DMS53 treated with DMSO at 0.1 percent for 48 hours (cell line): Measurements from ENCODE around the gene GABRB3.

Source experiments
- DNase-seq: peaks from one replicate; lab custom pipeline; 2025; ENCODE audit not compliant: unreplicated experiment; lab: John Stamatoyannopoulos, UW

The GABRB3 gene

GRCh38 chr15:26679927-26680326 is 92.9 kb downstream of the GABRB3 start:
- DNase-seq, result no peak

DNA sequence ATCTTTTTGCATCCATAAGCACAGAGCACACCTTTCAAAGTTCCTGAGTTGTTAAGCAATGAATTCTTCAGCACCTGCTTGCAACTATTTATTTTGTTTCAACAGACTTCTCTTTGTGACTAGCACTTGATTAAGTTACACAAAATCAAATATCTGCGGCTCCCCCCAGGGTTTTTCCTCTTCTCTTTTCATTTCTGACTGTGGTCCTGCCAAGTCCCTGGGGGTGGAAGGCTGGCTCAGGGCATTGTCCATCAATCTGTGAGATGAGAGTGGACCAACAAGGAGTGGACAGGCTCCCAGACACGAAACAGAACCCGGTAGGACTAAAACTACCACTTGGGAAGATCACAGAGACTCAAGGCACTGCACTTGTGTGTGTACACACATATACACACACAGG is 96.8 kb downstream of the GABRB3 start:
- no peak for DNase-seq

DNA sequence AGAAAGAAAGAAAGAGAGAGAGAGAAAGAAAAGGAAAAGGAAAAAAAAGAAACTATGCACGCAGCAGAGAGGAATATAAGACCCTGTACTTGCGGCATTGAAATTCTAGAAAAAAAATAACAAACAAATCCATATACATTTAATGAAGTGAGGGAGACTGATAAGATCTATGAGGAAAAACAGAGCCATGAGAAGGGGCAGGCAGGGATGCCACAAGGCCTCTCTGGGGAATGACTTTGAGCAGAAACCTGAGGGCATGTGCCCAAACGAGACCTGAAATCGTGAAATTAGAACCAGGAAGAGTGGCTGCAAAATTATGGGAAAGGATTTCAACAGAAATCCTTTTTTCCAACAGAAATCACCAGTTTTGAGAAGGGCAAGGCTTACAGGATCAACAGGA is 98.4 kb downstream of the GABRB3 start:
- DNase-seq, result no peak

DNA sequence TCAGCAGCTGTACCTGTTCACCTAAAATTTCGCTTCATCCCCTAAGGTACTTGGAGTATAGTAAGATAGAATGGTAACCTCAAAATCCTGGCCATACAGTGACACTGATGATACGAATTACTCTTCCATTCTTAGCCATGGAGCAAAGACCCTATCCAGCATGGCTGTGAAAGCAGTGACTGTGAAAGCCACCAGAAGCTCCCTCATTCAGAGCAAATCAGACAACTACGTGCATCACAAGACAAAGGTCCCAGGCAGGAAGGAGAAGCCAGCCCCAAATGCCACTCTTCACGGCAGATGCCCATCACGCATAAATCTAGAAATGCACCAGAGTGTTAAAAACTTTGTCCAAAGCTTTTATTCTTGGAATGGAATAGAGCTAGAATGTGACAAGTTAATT is 99.4 kb downstream of the GABRB3 start:
- no peak for DNase-seq

DNA sequence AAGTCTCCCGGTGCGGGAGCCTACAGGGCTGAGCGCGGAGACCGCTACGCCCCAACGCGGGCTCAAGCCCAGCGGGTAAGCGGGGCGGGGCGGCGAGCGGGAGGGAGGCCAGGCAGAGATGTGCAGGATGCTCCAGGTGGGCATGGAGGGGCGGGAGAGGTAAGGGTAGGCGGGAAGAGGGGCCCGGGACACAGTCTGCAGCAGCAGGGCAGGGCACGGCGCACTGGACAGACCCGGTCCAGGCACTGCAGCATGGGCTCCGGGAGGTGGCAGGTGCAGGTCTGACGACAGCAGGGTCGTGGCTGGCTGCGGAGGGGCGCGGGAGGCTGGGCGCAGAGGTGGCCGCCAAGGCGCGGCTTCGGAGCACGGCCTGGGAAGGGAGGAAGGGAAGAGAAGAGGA is 102.8 kb downstream of the GABRB3 start:
- no peak for DNase-seq

GRCh38 chr15:26667222-26667988 is 105.5 kb downstream of the GABRB3 start:
- DNase-seq, result no peak

GRCh38 chr15:26665957-26666791 is 106.7 kb downstream of the GABRB3 start:
- no peak for DNase-seq

GRCh38 chr15:26662283-26662682 is 110.6 kb downstream of the GABRB3 start:
- no peak for DNase-seq

DNA sequence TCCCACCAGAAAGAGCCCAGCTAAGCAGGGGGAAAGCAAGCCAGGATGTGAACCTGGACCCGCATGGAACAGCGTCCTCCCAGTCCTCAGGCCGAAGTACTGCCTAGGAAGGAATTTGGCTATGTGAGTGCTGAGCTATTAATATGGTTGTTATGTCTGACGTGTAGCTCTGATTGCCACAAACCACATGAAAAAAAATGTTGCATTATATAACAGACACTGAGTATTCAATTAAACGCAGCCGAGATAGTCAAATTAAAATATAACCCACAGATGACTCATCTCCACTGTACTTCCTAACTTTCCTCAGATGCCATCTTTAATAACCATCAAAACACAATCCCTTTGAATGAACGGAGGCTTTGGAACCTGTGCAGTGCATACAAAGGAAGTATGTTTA is 111.1 kb downstream of the GABRB3 start:
- no peak for DNase-seq

DNA sequence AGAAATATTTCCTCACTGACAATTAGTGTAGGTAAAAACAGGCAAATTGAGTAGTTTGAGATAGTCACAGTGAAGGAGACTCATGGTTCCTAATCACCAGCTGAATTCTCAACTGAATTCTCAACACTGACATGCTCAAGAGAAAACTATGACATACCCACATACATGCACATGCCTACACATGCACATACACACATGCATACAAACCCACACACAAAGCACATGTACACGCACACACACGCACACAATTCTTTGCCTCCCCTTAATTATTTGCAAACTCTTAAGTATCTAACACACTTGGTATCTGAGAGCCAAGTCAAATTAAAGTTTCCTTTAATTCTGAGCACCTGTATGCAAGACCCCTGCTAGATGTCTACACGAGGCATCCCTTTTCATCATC is 111.8 kb downstream of the GABRB3 start:
- no peak for DNase-seq

DNA sequence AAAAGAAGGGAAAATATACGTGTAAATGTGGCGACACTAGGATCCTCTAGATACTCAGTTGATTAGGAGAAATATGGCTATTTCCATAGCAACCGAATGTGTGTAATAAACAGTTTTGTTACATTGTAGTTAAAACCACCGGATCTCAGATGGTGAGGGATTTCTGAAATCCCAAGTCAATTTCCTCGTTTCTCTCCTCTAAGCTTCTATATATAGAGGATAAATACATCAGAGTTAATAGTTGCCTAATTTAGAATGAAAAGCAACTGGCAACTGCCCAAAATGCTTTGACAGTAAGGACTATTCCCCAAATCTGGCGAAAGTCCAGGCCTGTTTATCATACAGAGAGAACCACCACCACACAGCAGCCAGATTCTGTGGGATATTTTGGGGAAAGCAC is 112.6 kb downstream of the GABRB3 start:
- no peak for DNase-seq

DNA sequence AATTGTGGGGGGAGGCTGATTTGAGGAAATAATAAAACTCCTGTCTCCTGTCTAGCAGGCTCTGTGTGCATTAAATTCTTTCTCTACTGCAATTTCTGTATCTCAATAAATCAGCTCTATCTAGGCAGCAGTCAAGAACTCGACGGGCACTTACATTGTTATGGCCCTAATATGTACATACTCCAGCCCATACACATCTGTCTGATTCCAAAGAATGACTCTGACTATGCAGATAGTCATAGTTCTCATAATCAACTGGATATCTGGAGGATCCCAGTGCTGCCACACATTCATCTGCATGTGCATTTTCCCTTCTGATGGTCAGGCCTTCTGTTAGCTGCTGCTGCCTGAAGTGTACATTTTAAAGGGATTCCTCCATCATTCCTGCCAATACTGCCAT is 114.6 kb downstream of the GABRB3 start:
- DNase-seq, result no peak

DNA sequence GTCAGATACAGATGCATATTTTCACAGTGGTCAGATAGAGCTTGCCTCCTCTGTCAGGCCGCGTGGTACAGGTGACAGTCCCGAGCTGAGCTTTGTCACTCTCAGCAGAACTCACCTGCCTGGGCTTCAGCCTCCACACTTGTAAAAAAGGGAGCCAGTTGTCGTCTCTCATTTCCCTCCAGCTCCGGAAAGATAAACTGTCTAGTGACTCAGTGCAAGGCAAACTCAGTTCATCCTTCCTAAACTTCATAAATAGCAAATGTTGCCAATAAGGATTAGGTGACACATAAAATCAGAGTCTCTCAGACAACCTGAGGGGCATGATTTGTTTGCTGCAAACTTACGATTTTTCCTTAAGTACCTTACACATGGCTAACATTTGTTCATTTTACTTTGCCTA is 116.8 kb downstream of the GABRB3 start:
- DNase-seq, result no peak

DNA sequence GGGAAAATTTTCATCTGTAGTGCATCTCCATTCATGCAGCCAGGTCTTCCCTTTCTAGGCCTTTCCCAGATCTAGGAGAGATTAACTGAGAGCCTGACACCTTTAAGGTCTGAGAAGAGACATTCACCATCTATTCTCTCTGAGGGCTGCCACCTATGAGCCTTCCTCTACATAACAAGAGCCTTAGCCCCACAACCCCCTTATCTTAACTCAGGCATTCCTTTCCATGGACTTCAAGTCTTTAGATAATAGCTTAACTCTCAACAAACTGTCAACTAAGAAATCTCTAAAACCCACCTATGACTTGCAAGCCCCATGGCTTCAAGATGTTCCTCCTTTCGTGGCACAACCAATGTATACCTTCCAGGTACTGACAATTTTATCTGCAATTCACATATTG is 121.0 kb downstream of the GABRB3 start:
- DNase-seq, result no peak

GRCh38 chr15:26648676-26649075 is 124.2 kb downstream of the GABRB3 start:
- DNase-seq, result no peak

- DNase-seq, result no peak
Observed at GRCh38 chr15:26644948-26645347, 127.9 kb downstream of the GABRB3 start.

- DNase-seq, result no peak
Observed at GRCh38 chr15:26641144-26641543, 131.7 kb downstream of the GABRB3 start.

DNA sequence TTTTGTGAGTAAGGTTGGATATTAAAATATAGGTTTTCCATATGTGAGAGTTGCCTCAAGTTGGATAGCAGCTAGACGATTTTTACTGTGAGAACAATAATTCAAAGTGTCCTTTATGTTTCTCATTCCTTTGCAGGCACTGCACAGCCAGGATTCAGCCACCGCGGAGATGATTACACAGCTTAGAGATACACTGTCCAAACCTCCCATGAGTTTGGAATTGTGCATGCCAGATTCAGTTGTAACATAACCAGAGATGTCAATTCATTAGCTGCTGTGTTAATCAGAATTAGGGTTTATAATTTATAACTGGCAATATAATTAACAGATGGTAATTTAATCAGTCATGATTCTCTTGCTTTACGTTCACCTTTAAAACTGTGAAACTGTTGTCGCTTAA is 132.3 kb downstream of the GABRB3 start:
- no peak for DNase-seq

DNA sequence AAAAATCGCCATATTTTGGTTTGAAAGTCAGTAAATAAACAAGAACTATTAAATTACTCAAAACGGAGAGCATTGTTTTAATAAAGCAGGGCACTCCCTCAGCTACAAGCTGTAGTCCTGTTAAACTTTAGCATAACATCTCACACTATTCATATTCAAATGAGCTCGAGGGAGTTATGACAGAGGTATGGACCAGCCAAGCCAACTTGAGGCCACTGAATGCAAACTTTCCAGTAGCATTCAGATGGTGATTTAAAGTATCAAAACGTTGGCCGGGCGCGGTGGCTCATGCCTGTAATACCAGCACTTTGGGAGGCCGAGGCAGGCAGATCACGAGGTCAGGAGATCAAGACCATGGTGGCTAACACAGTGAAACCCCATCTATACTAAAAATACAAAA is 132.9 kb downstream of the GABRB3 start:
- no peak for DNase-seq

DNA sequence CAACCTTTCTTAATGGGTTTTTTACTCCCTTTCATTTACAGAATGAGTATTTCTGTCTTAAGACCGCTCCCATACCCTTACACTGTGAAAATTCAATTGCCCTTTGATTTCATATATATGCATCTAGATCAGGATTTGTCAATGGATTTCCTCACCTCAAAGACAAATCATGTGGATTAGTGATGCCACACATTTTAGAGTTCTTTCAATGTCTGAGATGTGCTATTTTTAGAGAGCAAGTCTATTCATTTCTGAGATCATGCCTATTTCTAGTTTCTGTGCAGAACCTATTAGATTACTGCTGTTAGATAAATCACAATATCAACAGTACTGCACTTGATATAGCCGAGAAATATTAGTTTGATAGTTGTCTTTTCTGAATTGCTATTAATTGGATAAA is 137.3 kb downstream of the GABRB3 start:
- no peak for DNase-seq

GRCh38 chr15:26635105-26635504 is 137.8 kb downstream of the GABRB3 start:
- DNase-seq, result no peak

DNA sequence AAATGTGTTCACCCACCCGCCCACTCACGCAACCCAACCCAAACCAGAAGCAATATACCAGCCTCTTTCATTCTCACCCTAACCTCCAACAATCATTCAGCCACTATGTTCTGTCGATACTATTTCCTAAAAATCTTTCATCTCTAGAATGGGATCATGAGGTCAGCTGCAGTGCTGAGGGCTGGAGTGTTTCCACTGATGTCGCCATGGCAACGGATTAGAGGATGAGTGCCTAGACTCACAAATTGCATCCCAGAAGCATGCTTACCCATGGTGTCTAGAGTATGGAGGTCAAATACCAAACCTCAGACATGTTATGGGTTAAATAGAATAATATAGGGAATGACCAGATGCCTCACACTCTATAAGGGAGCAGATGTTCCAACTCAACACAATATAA is 138.5 kb downstream of the GABRB3 start:
- no peak for DNase-seq

DNA sequence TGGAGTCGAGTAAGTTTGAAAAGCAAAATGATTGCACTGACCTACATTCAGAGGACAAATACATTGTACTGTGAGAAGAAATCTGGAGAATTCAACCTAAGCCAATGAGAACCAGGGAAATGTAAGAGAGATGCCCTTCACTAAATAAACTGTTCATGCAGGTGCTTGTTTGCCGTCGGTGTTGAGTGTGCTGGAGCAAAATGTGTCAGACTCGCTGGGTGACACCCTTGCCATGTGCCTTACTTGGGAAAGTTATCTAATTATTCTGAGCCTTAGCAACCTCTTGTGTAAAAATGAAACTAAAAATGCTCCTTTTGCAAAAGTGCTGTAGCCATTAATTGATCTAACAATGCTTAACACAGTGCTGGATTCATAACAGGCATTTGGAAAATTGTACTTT is 140.4 kb downstream of the GABRB3 start:
- DNase-seq, result no peak
